Panc1 (cell line): Measurements from ENCODE around the gene SCFD1. TPM values are rescaled to one million over a fixed set of nuclear protein-coding genes. Genes with fewer than 3 reads are reported as not detected.

Experiments used
- ATAC-seq: fragments of 200-7000 bp; cut with Tn5 transposase; 2 replicates; pipeline ENCODE4 v1.9.1; 2020; ENCODE audit warnings: mild to moderate bottlenecking, moderate library complexity
- BruUV-seq: library from RNA; stranded (reverse); fragments of 400-500 nt; replicated peaks from 2 replicates; lab custom pipeline; 2021; lab: Mats Ljungman, UMichigan
- CTCF ChIA-PET: fragments of 300-600 bp; sonication (Branson Sonifier 250); formaldehyde crosslinking; loops from one replicate; lab custom pipeline; 2022; ENCODE audit warnings: antibody characterized with exemption; lab: Charles Lee
- POLR2A ChIA-PET: fragments of 300-600 bp; sonication (Branson Sonifier 250); formaldehyde crosslinking; loops from one replicate; lab custom pipeline; 2022; ENCODE audit warnings: antibody characterized with exemption; lab: Charles Lee
- DNase-seq: peaks from one replicate; pipeline ENCODE4 v3.0.0-alpha.2; 2010; ENCODE audit warnings: low read depth, low spot score
- H3K27ac ChIP-seq: 2 replicates; pipeline ENCODE4 v1.5.1; 2011; ENCODE audit warnings: mild to moderate bottlenecking, low read length, inconsistent platforms
- H3K27me3 ChIP-seq: fragments of 200-500 bp; sonication (Bioruptor generic); 2 replicates; pipeline ENCODE4 v1.6.0; 2014; ENCODE audit warnings: low read length, inconsistent platforms; ENCODE audit not compliant: control insufficient read depth, insufficient read depth
- H3K36me3 ChIP-seq: fragments of 200-500 bp; sonication (Bioruptor generic); 2 replicates; pipeline ENCODE4 v1.5.1; 2014; ENCODE audit warnings: inconsistent platforms, mild to moderate bottlenecking, low read length, moderate library complexity; ENCODE audit not compliant: control insufficient read depth, insufficient read depth
- H3K4me1 ChIP-seq: 2 replicates; pipeline ENCODE4 v1.5.1; 2011; ENCODE audit warnings: inconsistent platforms, mild to moderate bottlenecking, low read length, moderate library complexity; ENCODE audit not compliant: control insufficient read depth, insufficient read depth
- H3K4me3 ChIP-seq, 2 experiments: 2 replicates each; pipeline ENCODE4 v1.5.1; 2011 to 2012; ENCODE audit warnings: low read depth in 2 of 2, low read length in 2 of 2, mild to moderate bottlenecking in 2 of 2, inconsistent platforms in 1 of 2, moderate library complexity in 1 of 2
- H3K9me3 ChIP-seq: fragments of 200-500 bp; sonication (Bioruptor generic); 2 replicates; pipeline ENCODE4 v1.5.1; 2014; ENCODE audit warnings: low read depth, mild to moderate bottlenecking, inconsistent platforms, low read length, moderate library complexity; ENCODE audit not compliant: control insufficient read depth, insufficient read depth
- POLR2AphosphoS5 ChIP-seq: IDR thresholded peaks from 2 replicates; pipeline ENCODE4 v1.6.1; 2012; ENCODE audit warnings: mild to moderate bottlenecking, low read depth, low read length, moderate library complexity
- SIN3A ChIP-seq: IDR thresholded peaks from 2 replicates; pipeline ENCODE4 v1.6.1; 2012; ENCODE audit warnings: low read depth, mild to moderate bottlenecking, low read length, moderate library complexity, borderline replicate concordance; ENCODE audit not compliant: insufficient read depth
- TCF7L2 ChIP-seq: IDR thresholded peaks from 2 replicates; pipeline ENCODE4 v1.6.1; 2011; ENCODE audit warnings: mild to moderate bottlenecking, low read depth, low read length, inconsistent platforms
- in situ Hi-C: cut with HindIII; loops from 2 replicates; pipeline ENCODE4 v1.10.0; 2016; ENCODE audit warnings: low sequenced_read_pairs, low pct_unique_long_range_greater_than_20kb
- intact Hi-C: fragments of 100-400 bp; cut with micrococcal nuclease; formaldehyde crosslinking; loops from one replicate; pipeline ENCODE4 v1.10.0; 2022; ENCODE audit not compliant: unreplicated experiment
- total RNA-seq: library from RNA; stranded (reverse); gene quantifications from one replicate; pipeline ENCODE4 v1.2.1, GENCODE V29; 2021; ENCODE audit not compliant: unreplicated experiment
- TF ChIP-seq, protein P1 (sequence below), 2 experiments: IDR thresholded peaks; 2 replicates each; pipeline ENCODE4 v1.6.1; 2011 to 2012; ENCODE audit warnings: low read depth in 2 of 2, control low read depth in 1 of 2, low read length in 1 of 2, mild to moderate bottlenecking in 1 of 2, moderate library complexity in 1 of 2; ENCODE audit not compliant: insufficient read depth in 1 of 2
- TF ChIP-seq, protein P2 (sequence below): fragments of 450-650 bp; IDR thresholded peaks from 2 replicates; pipeline ENCODE4 v1.5.1; 2017; ENCODE audit warnings: mild to moderate bottlenecking

The SCFD1 gene
- total RNA-seq, 1 experiment from 2014 or later, result 43.8 TPM

GRCh38 chr14:30621354-30621939 lies 672 bp upstream of the SCFD1 start:
- ChIA-PET POLR2A (interaction anchor here (0.9 kb wide), 1 partner anchor 18 kb away, joined by 3 read pairs; no protein-coding TSS in a partner anchor), CTCF (interaction anchor here (0.5 kb wide), 1 partner anchor 481 kb away, joined by 12 read pairs; no protein-coding TSS in a partner anchor)
- H3K4me3 ChIP-seq, result peak overlapping the region; percentile 97 to 98
- no peaks in the 10 kb centered on the region for H3K27me3 ChIP-seq
- no peaks in the 10 kb centered on the region for H3K9me3 ChIP-seq
- H3K36me3 ChIP-seq, result peaks cover 11% of the 10 kb centered on the region
- peak; percentile 73 for ATAC-seq
- no TSS peak for BruUV-seq
- in situ Hi-C loops (no loop called here), intact Hi-C loops (no loop called here)
- no peak for TF ChIP-seq SIN3A
- TF ChIP-seq TCF7L2, result no peak
- TF ChIP-seq, protein P1, sequence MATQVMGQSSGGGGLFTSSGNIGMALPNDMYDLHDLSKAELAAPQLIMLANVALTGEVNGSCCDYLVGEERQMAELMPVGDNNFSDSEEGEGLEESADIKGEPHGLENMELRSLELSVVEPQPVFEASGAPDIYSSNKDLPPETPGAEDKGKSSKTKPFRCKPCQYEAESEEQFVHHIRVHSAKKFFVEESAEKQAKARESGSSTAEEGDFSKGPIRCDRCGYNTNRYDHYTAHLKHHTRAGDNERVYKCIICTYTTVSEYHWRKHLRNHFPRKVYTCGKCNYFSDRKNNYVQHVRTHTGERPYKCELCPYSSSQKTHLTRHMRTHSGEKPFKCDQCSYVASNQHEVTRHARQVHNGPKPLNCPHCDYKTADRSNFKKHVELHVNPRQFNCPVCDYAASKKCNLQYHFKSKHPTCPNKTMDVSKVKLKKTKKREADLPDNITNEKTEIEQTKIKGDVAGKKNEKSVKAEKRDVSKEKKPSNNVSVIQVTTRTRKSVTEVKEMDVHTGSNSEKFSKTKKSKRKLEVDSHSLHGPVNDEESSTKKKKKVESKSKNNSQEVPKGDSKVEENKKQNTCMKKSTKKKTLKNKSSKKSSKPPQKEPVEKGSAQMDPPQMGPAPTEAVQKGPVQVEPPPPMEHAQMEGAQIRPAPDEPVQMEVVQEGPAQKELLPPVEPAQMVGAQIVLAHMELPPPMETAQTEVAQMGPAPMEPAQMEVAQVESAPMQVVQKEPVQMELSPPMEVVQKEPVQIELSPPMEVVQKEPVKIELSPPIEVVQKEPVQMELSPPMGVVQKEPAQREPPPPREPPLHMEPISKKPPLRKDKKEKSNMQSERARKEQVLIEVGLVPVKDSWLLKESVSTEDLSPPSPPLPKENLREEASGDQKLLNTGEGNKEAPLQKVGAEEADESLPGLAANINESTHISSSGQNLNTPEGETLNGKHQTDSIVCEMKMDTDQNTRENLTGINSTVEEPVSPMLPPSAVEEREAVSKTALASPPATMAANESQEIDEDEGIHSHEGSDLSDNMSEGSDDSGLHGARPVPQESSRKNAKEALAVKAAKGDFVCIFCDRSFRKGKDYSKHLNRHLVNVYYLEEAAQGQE (IDR thresholded peaks at IDR 0.05; ENCODE audit: insufficient read depth in 1 of 2, low read depth in 2 of 2, low read length in 1 of 2), result no peak
- TF ChIP-seq, protein P2, sequence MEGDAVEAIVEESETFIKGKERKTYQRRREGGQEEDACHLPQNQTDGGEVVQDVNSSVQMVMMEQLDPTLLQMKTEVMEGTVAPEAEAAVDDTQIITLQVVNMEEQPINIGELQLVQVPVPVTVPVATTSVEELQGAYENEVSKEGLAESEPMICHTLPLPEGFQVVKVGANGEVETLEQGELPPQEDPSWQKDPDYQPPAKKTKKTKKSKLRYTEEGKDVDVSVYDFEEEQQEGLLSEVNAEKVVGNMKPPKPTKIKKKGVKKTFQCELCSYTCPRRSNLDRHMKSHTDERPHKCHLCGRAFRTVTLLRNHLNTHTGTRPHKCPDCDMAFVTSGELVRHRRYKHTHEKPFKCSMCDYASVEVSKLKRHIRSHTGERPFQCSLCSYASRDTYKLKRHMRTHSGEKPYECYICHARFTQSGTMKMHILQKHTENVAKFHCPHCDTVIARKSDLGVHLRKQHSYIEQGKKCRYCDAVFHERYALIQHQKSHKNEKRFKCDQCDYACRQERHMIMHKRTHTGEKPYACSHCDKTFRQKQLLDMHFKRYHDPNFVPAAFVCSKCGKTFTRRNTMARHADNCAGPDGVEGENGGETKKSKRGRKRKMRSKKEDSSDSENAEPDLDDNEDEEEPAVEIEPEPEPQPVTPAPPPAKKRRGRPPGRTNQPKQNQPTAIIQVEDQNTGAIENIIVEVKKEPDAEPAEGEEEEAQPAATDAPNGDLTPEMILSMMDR, result no peak
- no peak for TF ChIP-seq POLR2AphosphoS5
- H3K27ac ChIP-seq, result peak overlapping the region; percentile 95
- H3K4me1 ChIP-seq, result peaks cover 3% of the 10 kb centered on the region; the same call in 1 of the 2 replicates
- DNase-seq, result no peak

DNA sequence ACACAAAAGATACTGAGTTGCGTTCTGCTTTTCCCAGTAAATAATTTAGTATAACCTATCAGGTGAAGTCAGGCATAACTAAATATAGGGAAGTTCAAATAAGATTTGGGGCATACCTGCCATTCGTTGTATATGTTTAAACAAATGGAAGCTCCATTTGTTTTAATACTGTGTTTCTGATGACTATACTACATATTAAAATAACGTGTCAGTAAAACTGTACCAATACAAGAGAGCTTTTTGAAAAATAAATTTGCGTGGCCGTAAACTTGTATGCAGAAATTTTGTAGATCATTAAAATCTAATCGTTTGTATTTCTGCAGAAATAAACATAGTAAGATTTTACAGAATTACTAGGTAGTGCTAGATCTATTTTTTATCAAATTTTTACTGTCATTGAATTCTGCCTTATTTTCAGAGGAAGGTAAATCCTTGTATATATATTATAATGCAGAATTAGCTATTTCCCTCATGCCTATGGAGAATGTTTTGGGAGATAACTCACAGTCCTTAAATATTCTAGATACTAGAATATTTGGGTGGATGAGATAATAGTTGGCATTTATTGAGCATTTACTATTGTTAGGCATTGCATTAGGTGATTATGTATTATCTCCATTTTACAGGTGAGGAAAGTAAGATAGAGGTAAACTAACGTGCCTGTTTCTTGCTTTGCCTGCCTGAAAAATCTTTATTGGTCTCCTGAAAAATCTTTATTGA lies 1.5 kb downstream of the SCFD1 start:
- intact Hi-C loops (no loop called here), in situ Hi-C loops (no loop called here)
- no peaks in the 10 kb centered on the region for H3K9me3 ChIP-seq
- peaks cover 3% of the 10 kb centered on the region; the same call in 1 of the 2 replicates for H3K4me1 ChIP-seq
- no peak for TF ChIP-seq TCF7L2
- TF ChIP-seq, protein P2, result no peak
- no peak for TF ChIP-seq POLR2AphosphoS5
- TF ChIP-seq, protein P1 (IDR thresholded peaks at IDR 0.05; ENCODE audit: insufficient read depth in 1 of 2, low read depth in 2 of 2, low read length in 1 of 2), result no peak
- TF ChIP-seq SIN3A, result no peak
- DNase-seq (no peak), ATAC-seq (no peak)
- peak overlapping the region; percentile 95; the same call in 1 of the 2 replicates for H3K27ac ChIP-seq
- H3K4me3 ChIP-seq, result peak overlapping the region in 1 of 2 experiments; percentile 98; a peak in 3 of 4 replicates
- no TSS peak for BruUV-seq
- peaks cover 7% of the 10 kb centered on the region for H3K36me3 ChIP-seq
- no peaks in the 10 kb centered on the region for H3K27me3 ChIP-seq
- CTCF ChIA-PET, result no interaction called here
- POLR2A ChIA-PET, result interaction anchor here (0.6 kb wide), 1 partner anchor 699 kb away, joined by 11 read pairs; no protein-coding TSS in a partner anchor
